Measurements from ENCODE around the gene RLN3. TPM values are rescaled to one million over a fixed set of nuclear protein-coding genes. Genes with fewer than 3 reads are reported as not detected.

Gene RLN3
- polyA plus RNA-seq, 1 donor (not counting 4 experiments of a cell fraction or from before 2014, with no cell fraction given), result not detected

- no peak overlapping the region for H3K27ac ChIP-seq (ENCODE audit: control insufficient read depth, insufficient read depth, low read length)
- H2AFZ ChIP-seq (ENCODE audit: control insufficient read depth, low read length), result no peak overlapping the region
- no peak overlapping the region for H3K4me3 ChIP-seq (ENCODE audit: control insufficient read depth in 2 of 3, extremely low read depth in 1 of 3, insufficient read depth in 2 of 3, low read depth in 1 of 3, low read length in 3 of 3)
- H3K9ac ChIP-seq (ENCODE audit: control insufficient read depth, extremely low read depth, insufficient read depth, low read length), result no peak overlapping the region
- no peaks in the 10 kb centered on the region for H3K9me3 ChIP-seq (ENCODE audit: control insufficient read depth, low read depth, low read length)
- dilution Hi-C loops (cut with MboI; ENCODE audit: extremely low pct_ligation_motif_present, low sequenced_read_pairs), result no loop called here
- no peaks in the 10 kb centered on the region for H3K9me1 ChIP-seq (ENCODE audit: control insufficient read depth, extremely low read depth, insufficient read depth, low read length)
- no peaks in the 10 kb centered on the region for H4K20me1 ChIP-seq (ENCODE audit: control insufficient read depth, extremely low read depth, insufficient read depth, low read length)
- FAIRE-seq (no peak), DNase-seq (ENCODE audit: low read depth, low spot score) (no peak)
- no peak overlapping the region for H3K4me2 ChIP-seq (ENCODE audit: control insufficient read depth, extremely low read depth, insufficient read depth, low read depth, low read length)
- H3K27me3 ChIP-seq (ENCODE audit: control insufficient read depth, extremely low read depth, insufficient read depth, low read length), result peaks cover 38% of the 10 kb centered on the region
- TF ChIP-seq, protein P1, sequence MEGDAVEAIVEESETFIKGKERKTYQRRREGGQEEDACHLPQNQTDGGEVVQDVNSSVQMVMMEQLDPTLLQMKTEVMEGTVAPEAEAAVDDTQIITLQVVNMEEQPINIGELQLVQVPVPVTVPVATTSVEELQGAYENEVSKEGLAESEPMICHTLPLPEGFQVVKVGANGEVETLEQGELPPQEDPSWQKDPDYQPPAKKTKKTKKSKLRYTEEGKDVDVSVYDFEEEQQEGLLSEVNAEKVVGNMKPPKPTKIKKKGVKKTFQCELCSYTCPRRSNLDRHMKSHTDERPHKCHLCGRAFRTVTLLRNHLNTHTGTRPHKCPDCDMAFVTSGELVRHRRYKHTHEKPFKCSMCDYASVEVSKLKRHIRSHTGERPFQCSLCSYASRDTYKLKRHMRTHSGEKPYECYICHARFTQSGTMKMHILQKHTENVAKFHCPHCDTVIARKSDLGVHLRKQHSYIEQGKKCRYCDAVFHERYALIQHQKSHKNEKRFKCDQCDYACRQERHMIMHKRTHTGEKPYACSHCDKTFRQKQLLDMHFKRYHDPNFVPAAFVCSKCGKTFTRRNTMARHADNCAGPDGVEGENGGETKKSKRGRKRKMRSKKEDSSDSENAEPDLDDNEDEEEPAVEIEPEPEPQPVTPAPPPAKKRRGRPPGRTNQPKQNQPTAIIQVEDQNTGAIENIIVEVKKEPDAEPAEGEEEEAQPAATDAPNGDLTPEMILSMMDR (optimal IDR thresholded peaks at IDR 0.05 in 1 of 3, IDR thresholded peaks at IDR 0.05 in 1 of 3, conservative IDR thresholded peaks at IDR 0.05 in 1 of 3; ENCODE audit: extremely low read depth in 1 of 3, insufficient read depth in 2 of 3, low read length in 3 of 3), result no peak
- TF ChIP-seq EZH2 (IDR thresholded peaks at IDR 0.05; ENCODE audit: low read length), result no peak
- no peaks in the 10 kb centered on the region for H3K79me2 ChIP-seq (ENCODE audit: control insufficient read depth, insufficient read depth, low read length)
- H3K36me3 ChIP-seq (ENCODE audit: control insufficient read depth in 2 of 2, extremely low read depth in 1 of 2, insufficient read depth in 2 of 2, low read length in 2 of 2), result no peaks in the 10 kb centered on the region
- H3K4me1 ChIP-seq (ENCODE audit: control insufficient read depth, extremely low read depth, insufficient read depth, low read length), result no peaks in the 10 kb centered on the region
Measured at GRCh38 chr19:14061081-14061749, 33.3 kb downstream of the RLN3 start.

- no peaks in the 10 kb centered on the region for H3K9me1 ChIP-seq (ENCODE audit: control insufficient read depth, extremely low read depth, insufficient read depth, low read length)
- dilution Hi-C loops (cut with MboI; ENCODE audit: extremely low pct_ligation_motif_present, low sequenced_read_pairs), result no loop called here
- no peaks in the 10 kb centered on the region for H3K79me2 ChIP-seq (ENCODE audit: control insufficient read depth, insufficient read depth, low read length)
- peaks cover 30% of the 10 kb centered on the region for H3K27me3 ChIP-seq (ENCODE audit: control insufficient read depth, extremely low read depth, insufficient read depth, low read length)
- no peak for DNase-seq (ENCODE audit: low read depth, low spot score)
- no peaks in the 10 kb centered on the region for H4K20me1 ChIP-seq (ENCODE audit: control insufficient read depth, extremely low read depth, insufficient read depth, low read length)
- H2AFZ ChIP-seq (ENCODE audit: control insufficient read depth, low read length), result no peak within 1 kb of the TSS
- no peak within 1 kb of the TSS for H3K4me2 ChIP-seq (ENCODE audit: control insufficient read depth, extremely low read depth, insufficient read depth, low read depth, low read length)
- H3K27ac ChIP-seq (ENCODE audit: control insufficient read depth, insufficient read depth, low read length), result no peak within 1 kb of the TSS
- no peak for TF ChIP-seq EZH2 (IDR thresholded peaks at IDR 0.05; ENCODE audit: low read length)
- TF ChIP-seq, protein P1 (optimal IDR thresholded peaks at IDR 0.05 in 1 of 3, IDR thresholded peaks at IDR 0.05 in 1 of 3, conservative IDR thresholded peaks at IDR 0.05 in 1 of 3; ENCODE audit: extremely low read depth in 1 of 3, insufficient read depth in 2 of 3, low read length in 3 of 3), result no peak
- no peaks in the 10 kb centered on the region for H3K4me1 ChIP-seq (ENCODE audit: control insufficient read depth, extremely low read depth, insufficient read depth, low read length)
- no peaks in the 10 kb centered on the region for H3K9me3 ChIP-seq (ENCODE audit: control insufficient read depth, low read depth, low read length)
- no peak within 1 kb of the TSS for H3K4me3 ChIP-seq (ENCODE audit: control insufficient read depth in 2 of 3, extremely low read depth in 1 of 3, insufficient read depth in 2 of 3, low read depth in 1 of 3, low read length in 3 of 3)
- H3K9ac ChIP-seq (ENCODE audit: control insufficient read depth, extremely low read depth, insufficient read depth, low read length), result no peak within 1 kb of the TSS
- H3K36me3 ChIP-seq (ENCODE audit: control insufficient read depth in 2 of 2, extremely low read depth in 1 of 2, insufficient read depth in 2 of 2, low read length in 2 of 2), result no peaks in the 10 kb centered on the region
- no peak for FAIRE-seq
Measured at GRCh38 chr19:14061751-14062557, 34.0 kb downstream of the RLN3 start, which contains the start of gene PALM3. Gene PALM3, minus strand, starts transcription at chr19:14062076. Its CDS starts 96 bp downstream, at chr19:14061980.

Measured in keratinocyte (primary cell).